Mesothelial cell of epicardium (in vitro differentiated cells): ENCODE data around the gene PRPS1L1. TPM values are rescaled to one million over a fixed set of nuclear protein-coding genes. Genes with fewer than 3 reads are reported as not detected.

Experiments used
- DNase-seq, 2 experiments: peaks; one replicate each; pipeline ENCODE4 v3.0.0; 2021; ENCODE audit warnings: low spot score in 2 of 2; ENCODE audit not compliant: unreplicated experiment in 2 of 2
- H3K27ac Mint-ChIP-seq: 2 replicates; pipeline ENCODE4 v1.8.0; 2021; ENCODE audit warnings: mixed read lengths
- H3K27me3 Mint-ChIP-seq: 2 replicates; pipeline ENCODE4 v1.8.0; 2021; ENCODE audit warnings: low read depth, mixed read lengths
- H3K36me3 Mint-ChIP-seq: 2 replicates; pipeline ENCODE4 v1.8.0; 2021; ENCODE audit warnings: mixed read lengths
- H3K4me1 Mint-ChIP-seq: 2 replicates; pipeline ENCODE4 v1.8.0; 2021; ENCODE audit warnings: mixed read lengths
- H3K4me3 Mint-ChIP-seq: 2 replicates; pipeline ENCODE4 v1.8.0; 2021; ENCODE audit warnings: mild to moderate bottlenecking, moderate library complexity, mixed read lengths
- H3K9me3 Mint-ChIP-seq: 2 replicates; pipeline ENCODE4 v1.8.0; 2021; ENCODE audit warnings: mixed read lengths
- total RNA-seq: library from RNA; stranded (reverse); gene quantifications from 3 replicates; pipeline ENCODE4 v1.2.1, GENCODE V29; 2021
- TF ChIP-seq, protein P1 (sequence below): fragments of 200-600 bp; sonication (generic); IDR thresholded peaks from one replicate; pipeline ENCODE4 v1.5.0; 2021; ENCODE audit warnings: antibody characterized with exemption; ENCODE audit not compliant: unreplicated experiment

PRPS1L1 gene
- total RNA-seq, 1 donor from 2014 or later = not detected

GRCh38 chr7:17988858-17989257, 38.8 kb downstream of the PRPS1L1 start:
- Mint-ChIP-seq H3K4me1 (peaks cover 14% of the 10 kb centered on the region), H3K27me3 (no peaks in the 10 kb centered on the region), H3K36me3 (no peaks in the 10 kb centered on the region), H3K27ac (no peak overlapping the region), H3K9me3 (no peaks in the 10 kb centered on the region), H3K4me3 (no peak overlapping the region)
- TF ChIP-seq, protein P1, sequence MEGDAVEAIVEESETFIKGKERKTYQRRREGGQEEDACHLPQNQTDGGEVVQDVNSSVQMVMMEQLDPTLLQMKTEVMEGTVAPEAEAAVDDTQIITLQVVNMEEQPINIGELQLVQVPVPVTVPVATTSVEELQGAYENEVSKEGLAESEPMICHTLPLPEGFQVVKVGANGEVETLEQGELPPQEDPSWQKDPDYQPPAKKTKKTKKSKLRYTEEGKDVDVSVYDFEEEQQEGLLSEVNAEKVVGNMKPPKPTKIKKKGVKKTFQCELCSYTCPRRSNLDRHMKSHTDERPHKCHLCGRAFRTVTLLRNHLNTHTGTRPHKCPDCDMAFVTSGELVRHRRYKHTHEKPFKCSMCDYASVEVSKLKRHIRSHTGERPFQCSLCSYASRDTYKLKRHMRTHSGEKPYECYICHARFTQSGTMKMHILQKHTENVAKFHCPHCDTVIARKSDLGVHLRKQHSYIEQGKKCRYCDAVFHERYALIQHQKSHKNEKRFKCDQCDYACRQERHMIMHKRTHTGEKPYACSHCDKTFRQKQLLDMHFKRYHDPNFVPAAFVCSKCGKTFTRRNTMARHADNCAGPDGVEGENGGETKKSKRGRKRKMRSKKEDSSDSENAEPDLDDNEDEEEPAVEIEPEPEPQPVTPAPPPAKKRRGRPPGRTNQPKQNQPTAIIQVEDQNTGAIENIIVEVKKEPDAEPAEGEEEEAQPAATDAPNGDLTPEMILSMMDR = no peak
- DNase-seq = no peak

GRCh38 chr7:17988141-17988540, 39.5 kb downstream of the PRPS1L1 start:
- Mint-ChIP-seq H3K27ac (no peak overlapping the region), H3K4me1 (peaks cover 14% of the 10 kb centered on the region), H3K9me3 (no peaks in the 10 kb centered on the region), H3K27me3 (no peaks in the 10 kb centered on the region), H3K4me3 (no peak overlapping the region), H3K36me3 (no peaks in the 10 kb centered on the region)
- TF ChIP-seq, protein P1 = no peak
- no peak for DNase-seq

- Mint-ChIP-seq H3K36me3 (no peaks in the 10 kb centered on the region), H3K4me1 (peaks cover 12% of the 10 kb centered on the region), H3K4me3 (no peak overlapping the region), H3K27ac (no peak overlapping the region), H3K27me3 (no peaks in the 10 kb centered on the region), H3K9me3 (no peaks in the 10 kb centered on the region)
- TF ChIP-seq, protein P1 = no peak
- no peak for DNase-seq
These were observed 40.8 kb downstream of the PRPS1L1 start for GRCh38 chr7:17986851-17987250.

GRCh38 chr7:17985473-17986239, 42.0 kb downstream of the PRPS1L1 start:
- H3K9me3 Mint-ChIP-seq = peaks cover 9% of the 10 kb centered on the region
- no peak for DNase-seq
- H3K27ac Mint-ChIP-seq = no peak overlapping the region
- H3K36me3 Mint-ChIP-seq = no peaks in the 10 kb centered on the region
- TF ChIP-seq, protein P1 = no peak
- no peak overlapping the region for H3K4me3 Mint-ChIP-seq
- H3K27me3 Mint-ChIP-seq = no peaks in the 10 kb centered on the region
- H3K4me1 Mint-ChIP-seq = peaks cover 6% of the 10 kb centered on the region

DNA sequence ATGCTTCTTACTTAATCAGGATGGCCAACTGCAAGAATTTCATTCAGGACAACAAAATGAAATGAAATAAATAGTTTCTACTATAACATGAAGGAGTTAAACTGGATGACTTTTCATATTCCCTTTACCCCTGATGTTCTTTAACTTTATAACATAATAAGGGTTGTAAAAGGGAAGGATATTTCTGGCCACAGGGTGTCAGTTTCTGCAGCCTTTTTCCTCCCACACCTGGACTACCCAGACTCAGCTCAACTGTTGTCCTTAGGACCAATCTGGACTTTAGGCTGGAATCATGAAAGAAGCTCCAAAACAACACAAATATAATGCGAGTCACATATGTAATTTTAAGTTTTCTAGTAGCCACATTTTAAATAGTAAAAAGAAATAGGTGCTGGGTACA, 43.4 kb downstream of the PRPS1L1 start:
- Mint-ChIP-seq H3K4me1 (peaks cover 6% of the 10 kb centered on the region), H3K9me3 (peaks cover 10% of the 10 kb centered on the region), H3K27ac (no peak overlapping the region), H3K36me3 (no peaks in the 10 kb centered on the region), H3K27me3 (no peaks in the 10 kb centered on the region), H3K4me3 (no peak overlapping the region)
- no peak for DNase-seq
- TF ChIP-seq, protein P1 = no peak
